HG02571 (cell line): ENCODE data around the gene CHEK2.
"Not testable (repeated sequence)": the region's sequence is repeated elsewhere in the genome, so short reads cannot be mapped to it uniquely, and the experiment has no call there.

Experiments
- ATAC-seq: cut with Tn5 transposase; IDR thresholded peaks from one replicate; pipeline ENCODE4 v1.9.1; 2021; ENCODE audit warnings: mild to moderate bottlenecking, moderate library complexity; ENCODE audit not compliant: unreplicated experiment

CHEK2 gene

GRCh38 chr22:28693041-28693760 lies 48.4 kb downstream of the CHEK2 start:
- ATAC-seq: not testable (repeated sequence)

GRCh38 chr22:28689796-28690195 lies 51.8 kb downstream of the CHEK2 start:
- not testable (repeated sequence) for ATAC-seq

- ATAC-seq: not testable (repeated sequence)
Observed at GRCh38 chr22:28682966-28683365, 58.7 kb downstream of the CHEK2 start.

GRCh38 chr22:28680813-28681490 lies 60.7 kb downstream of the CHEK2 start:
- not testable (repeated sequence) for ATAC-seq

- ATAC-seq: not testable (repeated sequence)
Observed at GRCh38 chr22:28679611-28680287, 61.9 kb downstream of the CHEK2 start, which contains the start of gene TTC28. Gene TTC28 (minus strand): TSS chr22:28679840. CDS start chr22:28679723, 117 bp downstream.

GRCh38 chr22:28678778-28679610 lies 62.6 kb downstream of the CHEK2 start:
- not testable (repeated sequence) for ATAC-seq

- ATAC-seq: not testable (repeated sequence)
Observed at GRCh38 chr22:28678170-28678569, 63.5 kb downstream of the CHEK2 start.

GRCh38 chr22:28674121-28674563 lies 67.5 kb downstream of the CHEK2 start:
- ATAC-seq: no peak

GRCh38 chr22:28670756-28671155 lies 70.9 kb downstream of the CHEK2 start:
- ATAC-seq: no peak

- ATAC-seq: no peak
Observed at GRCh38 chr22:28670161-28670560, 71.5 kb downstream of the CHEK2 start.

GRCh38 chr22:28669387-28669786 lies 72.2 kb downstream of the CHEK2 start:
- ATAC-seq: no peak

- ATAC-seq: not testable (repeated sequence)
Observed at GRCh38 chr22:28663569-28663942, 78.1 kb downstream of the CHEK2 start.

- no peak for ATAC-seq
Observed at GRCh38 chr22:28658448-28658847, 83.2 kb downstream of the CHEK2 start.

- no peak for ATAC-seq
Observed at GRCh38 chr22:28656181-28656580, 85.4 kb downstream of the CHEK2 start.

GRCh38 chr22:28650463-28650862 lies 91.2 kb downstream of the CHEK2 start:
- no peak for ATAC-seq

GRCh38 chr22:28648792-28649191 lies 92.8 kb downstream of the CHEK2 start:
- no peak for ATAC-seq

- ATAC-seq: no peak
Observed at GRCh38 chr22:28647216-28647615, 94.4 kb downstream of the CHEK2 start.

- no peak for ATAC-seq
Observed at GRCh38 chr22:28639321-28639720, 102.3 kb downstream of the CHEK2 start.
